Prostate gland (tissue), 2 donors: ENCODE measurements around the gene C2. TPM values are rescaled to one million over a fixed set of nuclear protein-coding genes. Genes with fewer than 3 reads are reported as not detected.

Experiments used
- DNase-seq: peaks from one replicate; pipeline ENCODE4 v3.0.0-alpha.2; 2019; ENCODE audit warnings: low spot score
- H3K27ac ChIP-seq, 2 donors: fragments of 200-600 bp; sonication (generic); 2 replicates each; pipeline ENCODE4 v1.5.1; 2017 to 2019
- H3K27me3 ChIP-seq: fragments of 200-600 bp; sonication (generic); replicated peaks from 2 replicates; pipeline ENCODE4 v1.5.1; 2019; ENCODE audit not compliant: insufficient read depth
- H3K36me3 ChIP-seq, 2 donors: fragments of 200-600 bp; sonication (generic); 1 replicate in 1 of 2; 2 replicates in 1 of 2; pipeline versions ENCODE4 v1.5.1 to v1.8.1; 2017 to 2019
- H3K4me1 ChIP-seq: fragments of 200-600 bp; sonication (generic); replicated peaks from 2 replicates; pipeline ENCODE4 v1.5.1; 2019
- H3K4me3 ChIP-seq, 2 donors: fragments of 200-600 bp; sonication (generic); 2 replicates each; pipeline ENCODE4 v1.5.1; 2017 to 2019
- H3K9me3 ChIP-seq: fragments of 200-600 bp; sonication (generic); 2 replicates; pipeline ENCODE4 v1.5.1; 2017
- CTCF ChIP-seq, 4 experiments: fragments of 200-600 bp in 2 of 4; fragments of 450-650 bp in 2 of 4; sonication (generic) in 2 of 4; IDR thresholded peaks; 1 replicate in 3 of 4; 2 replicates in 1 of 4; pipeline ENCODE4 v1.5.1; 2016 to 2019; ENCODE audit warnings: antibody characterized with exemption in 4 of 4, mild to moderate bottlenecking in 2 of 4, moderate library complexity in 2 of 4
- POLR2A ChIP-seq: fragments of 450-650 bp; IDR thresholded peaks from one replicate; pipeline ENCODE4 v1.6.1; 2016; ENCODE audit warnings: antibody characterized with exemption, mild to moderate bottlenecking
- POLR2AphosphoS5 ChIP-seq: sonication (generic); formaldehyde crosslinking; IDR thresholded peaks from one replicate; pipeline ENCODE4 v1.6.1; 2017; ENCODE audit warnings: antibody characterized with exemption
- WGBS: methylation state at CpG from one replicate; pipeline ENCODE4 v1.1.5; 2018; 5-methylcytosine and 5-hydroxymethylcytosine counted together
- intact Hi-C: fragments of 100-400 bp; cut with DNase I; formaldehyde crosslinking; loops from one replicate; pipeline ENCODE4 v1.14.2; 2022
- total RNA-seq, 2 donors: library from RNA; depleted of rRNA; stranded (reverse); fragments of >200 nt; gene quantifications; one replicate each; pipeline ENCODE4 v1.1.0, GENCODE V29; 2016

The C2 gene
- total RNA-seq, 2 donors from 2014 or later: 7.9 to 16.0 TPM

DNA sequence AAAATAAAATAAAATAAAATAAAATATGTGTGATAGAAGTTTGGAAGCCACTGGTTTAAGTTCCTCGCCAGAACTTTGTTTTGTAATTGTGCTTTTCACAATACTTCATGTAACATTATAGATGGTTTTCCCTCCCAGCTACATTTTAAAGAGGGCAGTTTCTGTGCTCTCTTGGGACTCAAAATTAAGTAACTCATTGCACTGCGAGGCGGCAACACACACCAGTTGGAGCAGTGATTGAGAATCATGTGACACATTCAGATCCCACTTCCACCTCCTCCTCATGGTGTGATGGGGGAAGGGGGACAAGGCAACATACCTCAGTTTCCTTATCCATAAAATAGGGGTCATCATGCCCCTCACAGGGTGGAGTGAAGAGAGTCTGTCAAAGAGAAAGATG is 7.5 kb downstream of the C2 start:
- DNase-seq: no peak
- intact Hi-C loops: no loop called here
- H3K36me3 ChIP-seq: no peaks in the 10 kb centered on the region
- no peaks in the 10 kb centered on the region for H3K4me1 ChIP-seq
- WGBS: 87% methylated on average over 3 of the region's 3 CpGs
- H3K27ac ChIP-seq: no peak overlapping the region
- no peak for TF ChIP-seq POLR2AphosphoS5
- no peak for TF ChIP-seq CTCF (IDR thresholded peaks at IDR 0.05)
- TF ChIP-seq POLR2A: no peak
- no peak overlapping the region for H3K4me3 ChIP-seq
- H3K9me3 ChIP-seq: no peaks in the 10 kb centered on the region
- H3K27me3 ChIP-seq: no peaks in the 10 kb centered on the region

DNA sequence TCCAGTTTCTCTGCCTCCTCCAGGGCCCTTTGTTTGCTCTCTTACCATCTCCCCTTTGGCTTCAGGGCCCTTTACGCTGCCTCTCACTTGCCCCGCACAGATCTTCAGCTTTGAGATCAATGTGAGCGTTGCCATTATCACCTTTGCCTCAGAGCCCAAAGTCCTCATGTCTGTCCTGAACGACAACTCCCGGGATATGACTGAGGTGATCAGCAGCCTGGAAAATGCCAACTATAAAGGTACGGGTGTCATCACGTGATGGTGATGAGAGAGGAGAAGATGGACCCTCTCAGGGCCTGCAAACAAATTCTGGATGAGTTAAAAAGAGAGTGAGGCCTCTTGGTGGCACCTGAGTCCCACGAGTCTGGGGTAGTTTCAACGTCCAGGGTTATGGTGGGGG is 8.3 kb downstream of the C2 start:
- TF ChIP-seq CTCF (IDR thresholded peaks at IDR 0.05): no peak
- TF ChIP-seq POLR2A: no peak
- TF ChIP-seq POLR2AphosphoS5: no peak
- Histone ChIP-seq H3K9me3 (no peaks in the 10 kb centered on the region), H3K4me3 (no peak overlapping the region), H3K4me1 (no peaks in the 10 kb centered on the region), H3K27ac (no peak overlapping the region), H3K27me3 (no peaks in the 10 kb centered on the region), H3K36me3 (no peaks in the 10 kb centered on the region)
- intact Hi-C loops: no loop called here
- 73% methylated on average over 9 of the region's 9 CpGs for WGBS
- no peak for DNase-seq

DNA sequence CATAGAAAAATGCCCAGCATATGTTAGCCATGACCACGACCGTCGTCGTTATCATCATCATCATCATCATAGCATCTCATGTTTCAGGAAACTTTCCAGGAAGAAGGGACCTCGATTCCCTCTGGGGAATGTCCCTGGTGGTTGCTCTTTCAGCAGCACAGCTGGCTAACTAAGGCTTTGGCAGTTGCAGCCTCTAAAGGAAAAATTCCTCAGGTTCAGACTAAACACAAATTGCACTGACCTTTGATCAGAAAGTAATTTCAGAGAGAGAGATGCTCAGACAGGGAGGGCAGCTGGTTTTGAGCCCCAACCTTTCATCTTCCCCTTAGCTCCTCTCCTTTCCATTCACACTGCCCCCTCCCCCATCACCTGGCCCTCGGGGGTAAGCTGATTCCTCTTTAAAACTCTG is 12.7 kb downstream of the C2 start:
- 19% methylated on average over 6 of the region's 6 CpGs for WGBS
- Histone ChIP-seq H3K9me3 (no peaks in the 10 kb centered on the region), H3K27me3 (no peaks in the 10 kb centered on the region), H3K4me3 (no peak overlapping the region), H3K36me3 (no peaks in the 10 kb centered on the region), H3K27ac (no peak overlapping the region), H3K4me1 (peaks cover 5% of the 10 kb centered on the region)
- DNase-seq: no peak
- intact Hi-C loops: no loop called here
- TF ChIP-seq POLR2AphosphoS5 (no peak), CTCF (IDR thresholded peaks at IDR 0.05) (no peak), POLR2A (no peak)

GRCh38 chr6:31943742-31944141 is 16.2 kb downstream of the C2 start:
- Histone ChIP-seq H3K4me1 (peaks cover 13% of the 10 kb centered on the region), H3K27me3 (no peaks in the 10 kb centered on the region), H3K36me3 (no peaks in the 10 kb centered on the region), H3K4me3 (no peak overlapping the region), H3K27ac (no peak overlapping the region), H3K9me3 (no peaks in the 10 kb centered on the region)
- intact Hi-C loops: no loop called here
- 88% methylated on average over 3 of the region's 3 CpGs for WGBS
- DNase-seq: no peak
- no peak for TF ChIP-seq POLR2A
- TF ChIP-seq POLR2AphosphoS5: no peak
- no peak for TF ChIP-seq CTCF (IDR thresholded peaks at IDR 0.05)

GRCh38 chr6:31945154-31945506 is 17.6 kb downstream of the C2 start:
- TF ChIP-seq POLR2A (no peak), CTCF (IDR thresholded peaks at IDR 0.05) (no peak), POLR2AphosphoS5 (no peak)
- Histone ChIP-seq H3K4me1 (peaks cover 13% of the 10 kb centered on the region), H3K9me3 (no peaks in the 10 kb centered on the region), H3K27ac (peak overlapping the region; percentile 84 to 85), H3K27me3 (no peaks in the 10 kb centered on the region), H3K36me3 (no peaks in the 10 kb centered on the region), H3K4me3 (no peak overlapping the region)
- WGBS: 68% methylated on average over 9 of the region's 9 CpGs
- no peak for DNase-seq
- intact Hi-C loops: loop anchor here (5.0 kb wide), 1 partner anchor 263 kb away; the partner anchor contains the start of gene LY6G5C
